GM19238 (cell line): Measurements from ENCODE around the gene MPC1.
"Not testable (repeated sequence)": the region's sequence is repeated elsewhere in the genome, so short reads cannot be mapped to it uniquely, and the experiment has no call there.

Experiments
- DNase-seq: peaks from one replicate; pipeline ENCODE4 v3.0.0; 2011; ENCODE audit warnings: low spot score; ENCODE audit not compliant: insufficient read length

The MPC1 gene

GRCh38 chr6:166406197-166406596 is 23.5 kb upstream of the MPC1 start:
- DNase-seq, result no peak

DNA sequence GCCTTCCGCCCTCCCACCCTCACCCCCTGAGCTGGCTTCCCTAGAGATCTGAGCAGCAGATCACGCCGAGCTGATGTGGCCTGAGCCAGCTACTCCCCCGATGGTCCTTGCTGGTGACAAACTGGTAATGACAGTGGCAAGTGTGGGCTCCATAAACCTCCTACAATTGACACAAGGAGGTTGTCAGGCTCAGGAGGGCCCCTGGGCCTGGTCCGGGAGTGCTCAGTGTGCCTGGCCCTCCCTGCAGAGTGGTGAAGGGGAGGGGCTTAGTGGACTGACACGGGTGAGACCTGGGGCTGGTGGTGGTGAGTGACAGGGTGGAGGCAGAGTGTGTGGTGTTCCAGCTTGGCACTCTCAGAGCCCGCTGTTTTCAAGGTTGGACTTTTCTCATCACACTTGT is 22.6 kb upstream of the MPC1 start:
- DNase-seq, result no peak

DNA sequence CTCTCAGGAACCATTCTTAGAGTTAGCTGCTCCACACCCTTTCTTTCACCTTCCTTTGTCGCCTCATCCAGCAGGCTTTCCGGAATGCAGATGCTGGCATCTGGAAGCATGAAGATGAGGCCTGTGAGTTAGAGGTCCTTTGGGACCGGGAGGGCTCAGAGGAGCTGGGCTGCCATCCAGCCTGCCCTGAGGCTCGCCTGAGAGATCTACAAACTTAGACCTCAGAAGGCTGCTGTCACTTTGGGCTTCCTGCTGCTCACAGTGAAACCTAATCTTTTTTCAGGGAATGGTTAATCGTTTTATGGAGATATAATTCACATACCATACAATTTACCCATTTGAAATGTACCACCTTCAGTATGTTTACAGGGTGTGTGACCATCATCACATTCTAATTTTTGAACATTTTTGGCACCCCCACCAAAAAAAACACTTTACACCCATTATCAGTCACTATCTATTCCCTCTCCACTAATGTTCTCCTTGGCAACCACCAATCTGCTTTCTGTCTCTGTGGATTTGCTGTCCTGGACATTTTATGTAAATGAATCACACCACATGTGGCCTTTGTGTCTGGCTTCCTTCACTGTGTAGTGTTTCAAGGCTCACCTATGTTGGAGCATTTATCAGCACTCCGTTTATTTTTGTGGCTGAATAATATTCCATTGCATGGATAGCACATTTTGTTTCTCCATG is 20.0 kb upstream of the MPC1 start:
- no peak for DNase-seq

GRCh38 chr6:166400649-166401250 is 18.0 kb upstream of the MPC1 start:
- DNase-seq, result peak; percentile 63

- DNase-seq, result no peak
These were observed 17.4 kb upstream of the MPC1 start for GRCh38 chr6:166400181-166400580.

DNA sequence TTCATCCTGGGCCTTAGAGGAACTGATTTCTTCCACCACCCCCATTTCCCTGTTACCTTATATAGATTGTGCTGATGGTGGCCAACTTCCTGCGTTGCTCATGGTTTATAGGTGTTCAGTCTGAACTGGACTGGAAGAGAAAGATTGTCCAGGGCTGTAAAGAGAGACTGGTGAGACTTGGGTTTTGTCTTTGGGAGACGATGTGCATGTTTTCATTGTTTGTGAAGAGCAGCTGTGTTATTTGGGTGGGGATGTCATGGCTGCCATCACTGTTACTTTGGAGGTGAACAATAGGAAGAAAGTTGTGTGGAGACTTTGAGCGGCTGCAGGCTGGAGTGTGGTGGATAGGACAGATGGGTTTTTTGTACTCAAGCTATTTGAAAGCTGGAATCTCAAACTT is 15.6 kb upstream of the MPC1 start:
- no peak for DNase-seq

DNA sequence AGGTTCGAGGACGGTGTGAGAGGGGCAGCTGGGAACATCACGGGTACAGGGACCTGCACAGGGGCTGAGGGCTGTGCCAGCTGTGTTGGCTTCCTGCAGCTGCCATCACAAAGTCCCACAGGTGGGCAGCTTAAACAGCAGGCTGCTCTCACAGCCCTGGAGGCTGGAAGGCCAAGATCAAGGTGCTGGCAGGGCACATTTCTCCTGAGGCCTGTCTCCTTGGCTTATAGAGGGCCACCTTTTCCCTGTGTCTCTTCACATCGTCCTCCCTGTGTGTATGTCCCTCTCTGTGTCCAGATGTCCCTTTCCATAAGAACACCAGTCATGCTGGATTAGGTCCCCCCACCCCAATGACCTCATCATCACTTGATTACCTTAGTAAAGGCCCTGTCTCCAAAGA is 15.1 kb upstream of the MPC1 start:
- no peak for DNase-seq

DNA sequence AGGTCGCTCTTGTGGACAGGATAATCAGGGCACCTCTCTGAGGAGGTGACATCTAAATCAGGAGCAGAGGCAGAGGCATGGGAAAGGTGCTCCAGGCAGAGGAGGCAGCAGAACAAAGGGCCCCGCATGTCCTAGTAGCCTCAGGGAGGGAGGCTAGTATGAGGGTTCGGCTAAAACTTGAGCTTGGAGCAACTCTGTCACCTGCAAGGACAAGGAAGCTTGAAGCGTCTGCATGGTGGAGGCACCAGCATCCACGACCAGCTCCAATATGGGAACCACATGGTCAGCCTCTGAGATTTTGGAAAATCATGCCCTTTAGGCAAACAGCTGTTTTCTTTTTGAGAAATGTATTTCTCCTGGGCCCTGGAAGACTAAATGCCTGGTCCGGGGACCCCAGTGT is 13.0 kb upstream of the MPC1 start:
- no peak for DNase-seq

GRCh38 chr6:166395351-166395750 is 12.6 kb upstream of the MPC1 start:
- DNase-seq, result no peak

DNA sequence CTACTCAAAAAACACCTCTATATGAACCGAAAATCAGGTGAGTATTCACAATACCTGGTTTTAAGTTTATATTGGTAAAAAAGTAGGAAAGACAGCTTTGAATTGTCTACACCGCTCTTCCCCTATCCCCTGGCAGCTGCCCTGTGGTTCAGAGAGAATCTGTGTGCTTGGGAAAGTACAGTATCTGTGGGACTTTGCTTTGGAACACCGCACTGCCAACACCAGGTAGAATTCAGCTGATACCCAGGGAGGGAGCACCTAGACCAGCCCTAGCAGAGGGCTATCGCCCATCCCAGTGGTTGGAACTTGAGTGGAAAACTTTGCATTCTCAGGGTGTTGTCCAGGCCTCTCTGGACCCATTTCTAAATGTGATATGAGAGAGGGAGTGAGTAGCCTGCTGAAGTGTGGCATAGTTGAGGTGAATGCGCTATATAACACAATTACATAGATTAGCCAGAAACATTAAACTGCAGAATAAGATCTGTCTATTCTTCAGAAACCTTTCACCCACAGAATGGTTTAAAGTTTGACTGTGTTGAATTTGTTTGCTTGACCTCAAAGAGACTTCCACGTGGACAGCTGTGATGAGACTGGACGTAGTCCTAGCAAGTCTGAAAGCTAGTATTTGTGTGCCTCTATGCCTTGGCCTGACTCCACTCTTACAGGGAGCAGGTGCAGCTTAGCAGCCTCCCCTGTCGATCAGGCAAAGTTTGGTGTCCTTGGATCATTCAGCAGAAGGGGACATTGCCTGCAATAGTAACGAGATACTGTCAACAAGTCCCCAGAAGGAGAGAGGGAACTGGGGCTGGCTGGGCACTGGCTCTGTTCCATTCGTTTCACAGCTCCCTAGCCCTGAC is 11.5 kb upstream of the MPC1 start:
- no peak for DNase-seq

- no peak for DNase-seq
These were observed 10.7 kb upstream of the MPC1 start for GRCh38 chr6:166393535-166393823.

GRCh38 chr6:166392755-166393534 is 10.2 kb upstream of the MPC1 start:
- DNase-seq, result not testable (repeated sequence)

DNA sequence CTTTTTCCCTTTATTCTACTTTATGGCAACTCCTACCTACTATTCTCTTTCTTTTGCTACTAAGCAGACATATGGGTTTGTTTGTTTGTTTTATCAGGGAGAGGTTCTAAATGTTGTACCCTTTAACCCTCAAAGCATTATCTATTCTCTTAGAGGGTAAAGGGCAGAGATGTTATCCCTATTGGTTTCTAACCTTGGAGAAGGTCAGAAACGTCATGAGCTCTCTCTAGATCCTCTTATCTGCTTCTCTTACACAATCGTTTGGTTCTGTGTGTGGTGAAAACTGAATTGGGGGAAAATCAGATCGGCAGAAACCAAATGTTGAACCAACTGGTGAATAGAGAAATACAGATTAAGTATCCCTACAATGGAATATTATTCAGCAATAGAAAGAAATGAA is 6.4 kb upstream of the MPC1 start:
- DNase-seq, result no peak

DNA sequence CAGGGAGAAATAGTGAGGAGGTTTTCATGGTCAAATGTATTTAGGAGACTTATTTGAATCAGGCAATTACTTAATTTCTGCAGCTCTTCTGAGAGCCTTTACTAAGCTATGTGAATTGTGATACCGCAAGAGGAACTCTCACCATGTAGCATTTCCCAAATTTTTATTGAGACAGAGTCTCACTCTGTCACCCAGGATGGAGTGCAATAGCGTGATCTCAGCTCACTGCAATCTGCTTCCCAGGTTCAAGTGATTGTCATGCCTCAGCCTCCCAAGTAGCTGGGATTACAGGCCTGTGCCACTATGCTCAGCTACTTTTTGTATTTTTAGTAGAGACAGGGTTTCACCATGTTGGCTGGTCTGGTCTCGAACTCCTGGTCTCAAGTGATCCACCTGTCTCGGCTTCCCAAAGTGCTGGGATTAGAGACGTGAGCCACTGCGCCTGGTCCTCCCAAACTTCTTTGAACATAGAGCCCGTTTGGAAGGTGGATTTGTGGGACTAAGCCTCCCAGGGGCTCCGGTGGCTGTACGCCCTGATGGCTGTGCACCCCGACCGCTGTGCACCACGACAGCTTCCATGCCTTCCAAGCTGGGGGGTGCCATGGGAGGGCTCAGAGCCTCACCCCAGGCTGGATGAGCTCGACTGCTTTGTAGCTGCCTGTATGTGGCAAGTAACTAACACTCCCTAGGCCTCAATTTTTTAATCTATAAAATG is 5.7 kb upstream of the MPC1 start:
- no peak for DNase-seq

DNA sequence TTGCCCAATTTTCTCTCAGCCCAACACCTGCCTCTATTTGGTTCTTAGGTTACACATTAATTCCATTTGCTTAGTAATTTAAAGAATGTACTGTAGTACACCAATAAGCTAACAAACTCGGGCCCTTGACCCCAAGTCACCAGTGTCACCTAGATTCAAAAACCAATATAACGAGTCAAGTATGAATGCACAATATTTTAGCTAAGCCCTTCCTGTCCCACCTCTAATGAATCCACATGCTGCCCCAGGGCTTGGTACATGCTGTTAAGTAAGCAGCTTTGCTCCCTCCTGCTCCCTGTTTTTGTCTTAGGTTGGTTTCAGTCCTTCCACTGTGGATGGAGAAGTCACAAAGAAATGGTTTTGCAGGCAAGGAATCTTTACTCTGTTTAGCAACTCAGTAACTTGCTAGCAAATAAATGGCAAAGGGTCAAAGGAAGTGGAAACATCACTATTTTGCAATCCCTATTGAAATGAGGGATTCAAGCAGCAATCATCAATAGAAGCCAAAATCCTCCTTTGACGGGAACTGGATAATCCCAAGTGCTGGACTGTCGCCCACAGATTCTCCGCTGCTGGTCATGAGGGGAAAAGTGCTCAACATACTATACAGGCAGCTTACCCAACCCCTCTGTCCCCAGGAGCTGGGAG is 5.0 kb upstream of the MPC1 start:
- no peak for DNase-seq

DNA sequence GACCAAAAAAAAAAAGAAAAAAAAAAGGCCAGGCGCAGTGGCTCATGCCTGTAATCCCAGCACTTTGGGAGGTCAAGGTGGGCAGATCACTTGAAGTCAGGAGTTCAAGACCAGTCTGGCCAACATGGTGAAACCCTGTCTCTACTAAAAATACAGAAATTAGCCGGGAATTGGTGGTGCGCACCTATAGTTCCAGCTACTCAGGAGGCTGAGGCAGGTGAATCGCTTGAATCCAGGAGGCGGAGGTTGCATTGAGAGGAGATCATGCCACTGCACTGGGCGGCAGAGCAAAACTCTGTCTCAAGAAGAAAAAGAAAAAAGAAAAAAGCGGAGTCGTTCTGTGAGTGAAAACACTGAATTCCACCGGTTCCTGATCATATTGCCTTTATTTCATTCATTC is 4.4 kb upstream of the MPC1 start:
- not testable (repeated sequence) for DNase-seq

GRCh38 chr6:166386111-166386510 is 3.4 kb upstream of the MPC1 start:
- DNase-seq, result no peak

GRCh38 chr6:166383802-166384363 is 1.1 kb upstream of the MPC1 start:
- DNase-seq, result not testable (repeated sequence)

DNA sequence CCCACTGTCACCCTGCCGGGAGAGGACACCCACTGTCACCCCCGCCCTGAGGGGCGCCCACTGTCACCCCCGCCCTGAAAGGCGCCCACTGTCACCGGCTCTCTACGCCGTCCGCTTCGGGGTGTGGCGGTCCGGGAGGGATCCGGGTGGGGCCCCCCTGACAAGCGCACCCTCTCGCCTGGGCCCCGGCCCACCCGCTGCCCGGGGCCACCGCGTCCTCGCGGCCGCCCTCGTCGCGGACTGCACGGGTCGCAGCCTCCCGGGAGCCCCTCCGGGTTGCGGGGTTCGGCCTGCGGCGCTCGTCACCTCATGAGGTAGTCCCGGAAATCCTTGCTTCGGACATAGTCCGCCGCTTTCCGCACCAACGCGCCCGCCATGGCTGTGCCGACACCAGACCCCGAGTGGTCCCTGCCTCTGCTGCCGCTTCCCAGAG is 224 bp downstream of the MPC1 start:
- DNase-seq, result no peak

GRCh38 chr6:166381733-166382499 is 824 bp downstream of the MPC1 start:
- peak; percentile 60 for DNase-seq
